GM12878 (cell line): ENCODE results near the gene LCT. TPM values are rescaled to one million over a fixed set of nuclear protein-coding genes. Genes with fewer than 3 reads are reported as not detected.

Experiments
- ATAC-seq: fragments of 200-7000 bp; cut with Tn5 transposase; 3 replicates; pipeline ENCODE4 v1.9.1; 2020; ENCODE audit warnings: mild to moderate bottlenecking, moderate library complexity
- BruUV-seq: library from RNA; stranded (reverse); fragments of 400-500 nt; replicated peaks from 2 replicates; lab custom pipeline; 2021; lab: Mats Ljungman, UMichigan
- CTCF ChIA-PET: fragments of 300-600 bp; sonication (Branson Sonifier 250); formaldehyde crosslinking; extraction: SDS; loops from one replicate; lab custom pipeline; 2021; ENCODE audit warnings: inconsistent platforms; lab: Yijun Ruan, JAX
- POLR2A ChIA-PET: fragments of 350-600 bp; formaldehyde crosslinking; extraction: SDS; loops from one replicate; lab custom pipeline; 2021; ENCODE audit warnings: inconsistent platforms; lab: Charles Lee
- RAD21 ChIA-PET: fragments of 300-600 bp; sonication (Branson Sonifier 250); formaldehyde crosslinking; loops from one replicate; lab custom pipeline; 2023; ENCODE audit warnings: antibody characterized with exemption; ENCODE audit not compliant: unreplicated experiment; lab: Charles Lee
- SMC1A ChIA-PET: fragments of 300-600 bp; sonication (Branson Sonifier 250); formaldehyde crosslinking; loops from one replicate; lab custom pipeline; 2023; ENCODE audit not compliant: unreplicated experiment, uncharacterized antibody; lab: Charles Lee
- DNase-seq: peaks from one replicate; pipeline ENCODE4 v3.0.0-alpha.2; 2011; ENCODE audit warnings: low read depth, low spot score
- FAIRE-seq: peaks from 3 replicates; lab custom pipeline; 2011; peaks lifted over from hg19 to GRCh38; lab: Jason Lieb, UNC
- H2AFZ ChIP-seq: 2 replicates; pipeline ENCODE4 v1.6.0; 2011; ENCODE audit warnings: low read depth, low read length, control low read depth; ENCODE audit not compliant: control insufficient read depth
- H3K27ac ChIP-seq: 2 replicates; pipeline ENCODE4 v1.5.1; 2011; ENCODE audit warnings: control low read depth; ENCODE audit not compliant: control insufficient read depth, insufficient read depth
- H3K27me3 ChIP-seq, 2 experiments: replicated peaks in 1 of 2; 2 replicates each; pipeline versions ENCODE4 v1.6.0 to v1.6.1; 2011; ENCODE audit warnings: low read length in 1 of 2; ENCODE audit not compliant: control insufficient read depth in 2 of 2, insufficient read depth in 2 of 2
- H3K36me3 ChIP-seq, 2 experiments: 2 replicates each; pipeline ENCODE4 v1.5.1; 2011; ENCODE audit warnings: low read length in 1 of 2; ENCODE audit not compliant: control insufficient read depth in 2 of 2, insufficient read depth in 2 of 2
- H3K4me1 ChIP-seq: 2 replicates; pipeline ENCODE4 v1.6.1; 2011; ENCODE audit warnings: mild to moderate bottlenecking, low read length, moderate library complexity, mixed read lengths; ENCODE audit not compliant: control insufficient read depth, insufficient read depth
- H3K4me2 ChIP-seq: 2 replicates; pipeline ENCODE4 v1.6.0; 2011; ENCODE audit warnings: control low read depth; ENCODE audit not compliant: control insufficient read depth, insufficient read depth
- H3K4me3 ChIP-seq: fragments of 200-600 bp; sonication (generic); 2 replicates; pipeline ENCODE4 v1.5.1; 2016
- H3K79me2 ChIP-seq: 2 replicates; pipeline ENCODE4 v1.6.0; 2011; ENCODE audit warnings: low read length; ENCODE audit not compliant: control insufficient read depth, insufficient read depth
- H3K9ac ChIP-seq: 2 replicates; pipeline ENCODE4 v1.8.0; 2011; ENCODE audit warnings: low read length, control low read depth, mixed read lengths; ENCODE audit not compliant: control insufficient read depth, insufficient read depth
- H3K9me3 ChIP-seq: replicated peaks from 3 replicates; pipeline ENCODE4 v1.5.1; 2011; ENCODE audit warnings: mild to moderate bottlenecking, low read length; ENCODE audit not compliant: control insufficient read depth, insufficient read depth
- H4K20me1 ChIP-seq: 2 replicates; pipeline ENCODE4 v1.6.0; 2011; ENCODE audit not compliant: control insufficient read depth, insufficient read depth
- ATF7 ChIP-seq: fragments of 450-650 bp; IDR thresholded peaks from 2 replicates; pipeline ENCODE4 v1.6.1; 2016; ENCODE audit warnings: low read depth, mild to moderate bottlenecking
- MTA3 ChIP-seq: IDR thresholded peaks from 2 replicates; pipeline ENCODE4 v1.6.1; 2012; ENCODE audit warnings: low read length, inconsistent platforms, borderline replicate concordance
- NR2C1 ChIP-seq: fragments of 450-650 bp; IDR thresholded peaks from 2 replicates; pipeline ENCODE4 v1.6.1; 2017; ENCODE audit warnings: antibody characterized with exemption, mild to moderate bottlenecking, moderate library complexity
- NRF1 ChIP-seq: conservative IDR thresholded peaks from 2 replicates; pipeline ENCODE4 v1.6.1; 2011; ENCODE audit warnings: mild to moderate bottlenecking, low read depth, low read length, improper control_type of control experiment
- SRF ChIP-seq, 2 experiments: IDR thresholded peaks; 2 replicates each; pipeline ENCODE4 v1.6.1; 2011; ENCODE audit warnings: low read depth in 2 of 2, low read length in 2 of 2, mild to moderate bottlenecking in 1 of 2, moderate library complexity in 1 of 2
- YBX1 ChIP-seq: fragments of 450-650 bp; IDR thresholded peaks from 2 replicates; pipeline ENCODE4 v1.6.1; 2016; ENCODE audit warnings: antibody characterized with exemption
- WGBS: methylation state at CpG from one replicate; pipeline ENCODE4 v1.1.6; 2016; ENCODE audit warnings: low lambda C conversion rate; ENCODE audit not compliant: insufficient replicate concordance, insufficient coverage; ENCODE audit errors: missing lambda C conversion rate; 5-methylcytosine and 5-hydroxymethylcytosine counted together
- in situ Hi-C: fragments of 300-500 bp; cut with MboI; formaldehyde crosslinking; loops from 9 replicates; pipeline ENCODE4 v1.14.3; 2018; ENCODE audit warnings: mixed read lengths
- intact Hi-C: fragments of 100-400 bp; cut with micrococcal nuclease; formaldehyde crosslinking; loops from one replicate; pipeline ENCODE4 v1.14.2; 2022; ENCODE audit not compliant: unreplicated experiment
- polyA plus RNA-seq, 11 experiments: library from polyadenylated mRNA; depleted of rRNA in 4 of 11; unstranded in 6 of 11; stranded (reverse) in 5 of 11; fragments of >200 nt; fragmentation: Nextera tagmentation in 4 of 11; fragmentation: Illumina TruSeq in 1 of 11; extraction: Ambion mirVana in 4 of 11; extraction: Trizol in 1 of 11; gene quantifications; 1 replicate in 1 of 11; 2 replicates in 10 of 11; pipeline versions ENCODE4 v1.2.1 to v1.2.3, GENCODE V29; 2011 to 2016; ENCODE audit warnings: inconsistent platforms in 2 of 11, missing spikeins in 2 of 11, low read depth in 1 of 11
- total RNA-seq, 4 experiments: library from RNA; depleted of rRNA in 3 of 4; stranded (reverse); fragments of >200 nt in 3 of 4; fragmentation: Illumina TruSeq in 1 of 4; extraction: Trizol in 1 of 4; gene quantifications; 2 replicates each; pipeline versions ENCODE4 v1.2.1 to v1.2.3, GENCODE V29; 2013 to 2021

The LCT gene
- total and polyA plus RNA-seq, 10 of the 15 experiments (the other 5 are each of a cell fraction or from before 2014, with no cell fraction given) = 0.02 to 0.09 (median 0.07) TPM; not detected in 3

DNA sequence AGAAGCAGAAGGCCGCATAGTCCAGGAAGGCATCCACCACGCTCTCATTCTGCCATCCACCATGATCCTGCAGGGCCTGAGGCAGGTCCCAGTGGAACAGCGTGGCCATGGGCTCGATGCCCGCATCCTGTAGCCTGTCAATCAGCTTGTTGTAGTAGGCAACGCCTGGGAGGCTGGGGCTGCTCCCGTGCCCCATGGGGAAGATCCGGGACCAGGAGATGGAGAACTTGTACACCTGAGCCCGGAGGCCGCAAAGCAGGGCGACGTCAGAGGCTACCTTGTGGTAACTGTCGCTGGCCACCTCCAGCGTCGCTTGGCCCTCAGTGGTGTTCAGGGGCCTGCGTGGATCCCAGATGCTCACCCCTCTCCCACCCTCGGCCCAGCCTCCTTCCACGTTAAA lies 19.5 kb downstream of the LCT start (continued):
- TF ChIP-seq SRF (IDR thresholded peaks at IDR 0.05; ENCODE audit: low read depth in 2 of 2, low read length in 2 of 2) (no peak), NRF1 (no peak), YBX1 (no peak), NR2C1 (no peak)
- TF ChIP-seq, all 136 proteins: peak for 0

DNA sequence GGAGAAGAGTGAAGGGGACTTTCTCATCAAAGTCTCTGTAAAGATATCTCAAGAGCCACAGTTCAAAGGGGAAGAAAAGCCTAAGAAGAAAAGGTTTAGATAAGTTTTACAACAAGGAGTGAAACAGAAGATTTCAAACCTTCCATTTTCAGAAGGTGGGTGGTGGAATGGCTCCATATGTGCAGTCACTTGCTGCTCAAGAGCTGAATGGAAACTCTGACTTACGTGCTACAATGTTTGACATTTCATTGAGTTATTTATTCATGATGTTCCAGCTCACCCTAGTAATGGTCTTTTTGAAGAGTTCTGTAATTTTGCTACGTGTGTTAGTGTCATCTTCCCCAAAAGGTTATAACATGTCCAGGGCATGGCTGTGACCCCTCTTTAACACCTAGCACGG lies 21.7 kb downstream of the LCT start:
- H3K79me2 ChIP-seq = no peaks in the 10 kb centered on the region
- FAIRE-seq = peak; percentile 57
- ChIA-PET SMC1A (interaction anchor here (1.5 kb wide), 1 partner anchor 10 kb away, joined by 5 read pairs; no protein-coding TSS in a partner anchor), POLR2A (no interaction called here), RAD21 (interaction anchor here (1.0 kb wide), 1 partner anchor 244 kb away, joined by 3 read pairs; no protein-coding TSS in a partner anchor), CTCF (interaction anchor here (1.0 to 2.9 kb wide), 4 partner anchors 18 to 569 kb away, joined by 3 to 19 read pairs (median 3); no protein-coding TSS in a partner anchor)
- no peak for ATAC-seq
- no TSS peak for BruUV-seq
- H3K9ac ChIP-seq = no peak overlapping the region
- H3K4me1 ChIP-seq = peaks cover 19% of the 10 kb centered on the region
- H3K9me3 ChIP-seq = peaks cover 2% of the 10 kb centered on the region; the same call in 2 of the 3 replicates
- in situ Hi-C loops (no loop called here), intact Hi-C loops (no loop called here)
- no peak overlapping the region for H3K4me2 ChIP-seq
- H3K27me3 ChIP-seq = no peaks in the 10 kb centered on the region
- 24% methylated on average over 3 of the region's 3 CpGs for WGBS
- TF ChIP-seq ATF7 (peak; percentile 36; the same call in 1 of the 2 replicates), MTA3 (no peak)
- no peaks in the 10 kb centered on the region for H4K20me1 ChIP-seq
- H2AFZ ChIP-seq = no peak overlapping the region
- no peak overlapping the region for H3K27ac ChIP-seq
- no peaks in the 10 kb centered on the region for H3K36me3 ChIP-seq
- no peak for DNase-seq
- no peak overlapping the region for H3K4me3 ChIP-seq
